Endothelial cell of umbilical vein (primary cell): ENCODE results near the gene C11orf21. TPM values are rescaled to one million over a fixed set of nuclear protein-coding genes. Genes with fewer than 3 reads are reported as not detected.

Experiments used
- BruUV-seq: library from RNA; stranded (reverse); fragments of 400-500 nt; replicated peaks from 2 replicates; lab custom pipeline; 2021; lab: Mats Ljungman, UMichigan
- CTCF ChIA-PET: fragments of 300-600, 350-600 bp; sonication (Branson Sonifier 250); formaldehyde crosslinking; loops from one replicate; lab custom pipeline; 2021; ENCODE audit warnings: antibody characterized with exemption, inconsistent platforms; lab: Charles Lee
- POLR2A ChIA-PET: fragments of 300-600, 350-600 bp; sonication (Branson Sonifier 250); formaldehyde crosslinking; loops from one replicate; lab custom pipeline; 2021; ENCODE audit warnings: antibody characterized with exemption, inconsistent platforms; lab: Charles Lee
- DNase-seq: peaks from one replicate; pipeline ENCODE4 v3.0.0-alpha.2; 2011; ENCODE audit warnings: low read depth, low spot score
- FAIRE-seq: peaks from 2 replicates; lab custom pipeline; 2011; peaks lifted over from hg19 to GRCh38; lab: Jason Lieb, UNC
- H2AFZ ChIP-seq: 2 replicates; pipeline ENCODE4 v1.6.0; 2012; ENCODE audit warnings: low read depth, low read length, control low read depth, inconsistent platforms
- H3K27ac ChIP-seq: 2 replicates; pipeline ENCODE4 v1.5.1; 2011; ENCODE audit warnings: low read depth, mild to moderate bottlenecking, control low read depth, low read length, moderate library complexity; ENCODE audit not compliant: insufficient read depth
- H3K27me3 ChIP-seq, 2 experiments: 2 replicates each; pipeline versions ENCODE4 v1.6.0 to v1.6.1; 2011; ENCODE audit warnings: low read length in 2 of 2, mixed read lengths in 1 of 2; ENCODE audit not compliant: control insufficient read depth in 2 of 2, insufficient read depth in 2 of 2
- H3K36me3 ChIP-seq, 2 experiments: 2 replicates in 1 of 2; 3 replicates in 1 of 2; pipeline ENCODE4 v1.5.1; 2011; ENCODE audit warnings: low read length in 2 of 2, mild to moderate bottlenecking in 1 of 2, moderate library complexity in 1 of 2; ENCODE audit not compliant: control insufficient read depth in 2 of 2, insufficient read depth in 2 of 2; ENCODE audit errors: extremely low read depth in 1 of 2
- H3K4me1 ChIP-seq: 3 replicates; pipeline ENCODE4 v1.5.1; 2011; ENCODE audit warnings: mild to moderate bottlenecking, low read length; ENCODE audit not compliant: control insufficient read depth, insufficient read depth; ENCODE audit errors: extremely low read depth
- H3K4me2 ChIP-seq: 2 replicates; pipeline ENCODE4 v1.6.1; 2011; ENCODE audit warnings: low read length, control low read depth, mixed read lengths; ENCODE audit not compliant: insufficient read depth
- H3K4me3 ChIP-seq, 3 experiments: fragments of 200-600 bp in 1 of 3; sonication (generic), shearing (Covaris generic) in 1 of 3; replicated peaks in 1 of 3; 2 replicates each; pipeline ENCODE4 v1.5.1; 2011 to 2016; ENCODE audit warnings: control low read depth in 3 of 3, low read length in 3 of 3, mild to moderate bottlenecking in 2 of 3, inconsistent platforms in 1 of 3, low read depth in 1 of 3, moderate library complexity in 1 of 3; ENCODE audit not compliant: insufficient read depth in 1 of 3
- H3K79me2 ChIP-seq: 2 replicates; pipeline ENCODE4 v1.6.0; 2012; ENCODE audit warnings: low read length, inconsistent platforms; ENCODE audit not compliant: control insufficient read depth, insufficient read depth
- H3K9ac ChIP-seq: replicated peaks from 2 replicates; pipeline ENCODE3; 2011; ENCODE audit warnings: low read length, control low read depth; ENCODE audit not compliant: insufficient read depth; ENCODE audit errors: extremely low read depth
- H3K9me1 ChIP-seq: replicated peaks from 3 replicates; pipeline ENCODE4 v1.6.0; 2011; ENCODE audit warnings: mild to moderate bottlenecking, low read length; ENCODE audit not compliant: control insufficient read depth, insufficient read depth; ENCODE audit errors: extremely low read depth
- H3K9me3 ChIP-seq: replicated peaks from 2 replicates; pipeline ENCODE4 v1.5.1; 2012; ENCODE audit warnings: low read length, inconsistent platforms; ENCODE audit not compliant: control insufficient read depth, insufficient read depth
- H4K20me1 ChIP-seq: replicated peaks from 2 replicates; pipeline ENCODE3; 2011; ENCODE audit warnings: mild to moderate bottlenecking, low read length; ENCODE audit not compliant: control insufficient read depth, insufficient read depth; ENCODE audit errors: extremely low read depth
- EZH2 ChIP-seq: IDR thresholded peaks from 2 replicates; pipeline ENCODE4 v1.6.1; 2012; ENCODE audit warnings: borderline replicate concordance, low read depth, mild to moderate bottlenecking, moderate library complexity, low read length, inconsistent platforms; ENCODE audit not compliant: severe bottlenecking
- FOS ChIP-seq: IDR thresholded peaks from 2 replicates; pipeline ENCODE4 v1.6.1; 2011; ENCODE audit warnings: mild to moderate bottlenecking, low read length, moderate library complexity, borderline replicate concordance; ENCODE audit not compliant: insufficient read depth
- GATA2 ChIP-seq: IDR thresholded peaks from 2 replicates; pipeline ENCODE4 v1.7.0; 2011; ENCODE audit warnings: low read depth, mild to moderate bottlenecking, moderate library complexity, mixed read lengths, low read length; ENCODE audit not compliant: insufficient read length, insufficient read depth
- JUN ChIP-seq: IDR thresholded peaks from 2 replicates; pipeline ENCODE4 v1.6.1; 2011; ENCODE audit warnings: borderline replicate concordance, low read depth; ENCODE audit not compliant: insufficient read length, insufficient read depth
- MYC ChIP-seq: IDR thresholded peaks from one replicate; pipeline ENCODE4 v1.6.1; 2011; ENCODE audit warnings: mild to moderate bottlenecking, low read depth, low read length
- POLR2A ChIP-seq: IDR thresholded peaks from 2 replicates; pipeline ENCODE4 v1.6.1; 2012; ENCODE audit warnings: low read depth, mild to moderate bottlenecking, control low read depth, low read length
- POLR2AphosphoS5 ChIP-seq: IDR thresholded peaks from 2 replicates; pipeline ENCODE4 v1.6.1; 2012; ENCODE audit warnings: low read depth, mild to moderate bottlenecking, control low read depth, low read length, moderate library complexity; ENCODE audit not compliant: insufficient read depth
- dilution Hi-C: fragments of 300-500 bp; cut with MboI; formaldehyde crosslinking; loops from one replicate; pipeline ENCODE4 v1.15.0; 2019; ENCODE audit warnings: low sequenced_read_pairs; ENCODE audit not compliant: extremely low pct_ligation_motif_present
- intact Hi-C: fragments of 100-400 bp; cut with micrococcal nuclease; formaldehyde crosslinking; loops from one replicate; pipeline ENCODE4 v1.10.0; 2022
- polyA plus RNA-seq, 4 experiments: library from polyadenylated mRNA; depleted of rRNA in 3 of 4; stranded (reverse) in 3 of 4; unstranded in 1 of 4; fragments of >200 nt; gene quantifications; 2 replicates each; pipeline versions ENCODE4 v1.2.1 to v1.2.3, GENCODE V29; 2011 to 2012; ENCODE audit warnings: missing spikeins in 1 of 4
- total RNA-seq: library from RNA; stranded (reverse); gene quantifications from 2 replicates; pipeline ENCODE4 v1.2.3, GENCODE V29; 2021
- TF ChIP-seq, protein P1 (sequence below), 2 donors: IDR thresholded peaks; 1 replicate in 1 of 2; 2 replicates in 1 of 2; pipeline ENCODE4 v1.5.1; 2011; ENCODE audit warnings: low read length in 2 of 2, mild to moderate bottlenecking in 2 of 2, moderate library complexity in 2 of 2, control low read depth in 1 of 2, inconsistent platforms in 1 of 2, low read depth in 1 of 2; ENCODE audit not compliant: insufficient read depth in 1 of 2; ENCODE audit errors: extremely low read depth in 1 of 2
- TF ChIP-seq, protein P2 (sequence below): IDR thresholded peaks from 2 replicates; pipeline ENCODE4 v1.6.1; 2011; ENCODE audit not compliant: insufficient read depth, insufficient read length

Gene C11orf21
- total and polyA plus RNA-seq, 2 donors (not counting 3 experiments of a cell fraction or from before 2014, with no cell fraction given) = not detected

DNA sequence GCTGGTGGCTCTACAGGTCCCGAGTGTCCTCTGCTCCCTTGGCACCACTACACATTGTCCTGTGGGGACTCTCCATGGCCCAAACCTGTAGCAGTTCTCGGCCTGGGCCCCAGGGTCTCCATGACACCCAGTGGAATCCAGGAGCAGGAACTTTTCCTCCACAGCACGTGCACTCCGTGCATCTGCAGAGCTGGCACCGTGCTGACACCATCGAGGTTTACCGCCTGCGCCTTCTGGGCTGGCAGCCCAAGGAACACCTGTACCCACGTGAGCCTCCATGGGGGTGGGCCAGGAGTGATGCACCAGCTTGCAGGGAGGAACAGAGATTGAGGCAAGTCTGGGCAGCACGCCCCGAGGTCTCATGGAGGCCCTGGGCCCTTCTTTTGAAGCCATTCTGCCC, 25.3 kb upstream of the C11orf21 start:
- Histone ChIP-seq H3K79me2 (no peaks in the 10 kb centered on the region), H3K27ac (no peak overlapping the region), H3K36me3 (no peaks in the 10 kb centered on the region), H3K9me1 (no peaks in the 10 kb centered on the region), H2AFZ (no peak overlapping the region), H3K9me3 (no peaks in the 10 kb centered on the region), H4K20me1 (no peaks in the 10 kb centered on the region), H3K4me2 (no peak overlapping the region), H3K27me3 (no peaks in the 10 kb centered on the region), H3K9ac (no peak overlapping the region), H3K4me1 (no peaks in the 10 kb centered on the region), H3K4me3 (no peak overlapping the region)
- FAIRE-seq (no peak), DNase-seq (no peak)
- ChIA-PET CTCF (no interaction called here), POLR2A (no interaction called here)
- intact Hi-C loops = no loop called here
- dilution Hi-C loops = no loop called here
- TF ChIP-seq FOS (no peak), POLR2AphosphoS5 (no peak), POLR2A (no peak), GATA2 (no peak), MYC (no peak), EZH2 (no peak), JUN (no peak)
- TF ChIP-seq, protein P1, sequence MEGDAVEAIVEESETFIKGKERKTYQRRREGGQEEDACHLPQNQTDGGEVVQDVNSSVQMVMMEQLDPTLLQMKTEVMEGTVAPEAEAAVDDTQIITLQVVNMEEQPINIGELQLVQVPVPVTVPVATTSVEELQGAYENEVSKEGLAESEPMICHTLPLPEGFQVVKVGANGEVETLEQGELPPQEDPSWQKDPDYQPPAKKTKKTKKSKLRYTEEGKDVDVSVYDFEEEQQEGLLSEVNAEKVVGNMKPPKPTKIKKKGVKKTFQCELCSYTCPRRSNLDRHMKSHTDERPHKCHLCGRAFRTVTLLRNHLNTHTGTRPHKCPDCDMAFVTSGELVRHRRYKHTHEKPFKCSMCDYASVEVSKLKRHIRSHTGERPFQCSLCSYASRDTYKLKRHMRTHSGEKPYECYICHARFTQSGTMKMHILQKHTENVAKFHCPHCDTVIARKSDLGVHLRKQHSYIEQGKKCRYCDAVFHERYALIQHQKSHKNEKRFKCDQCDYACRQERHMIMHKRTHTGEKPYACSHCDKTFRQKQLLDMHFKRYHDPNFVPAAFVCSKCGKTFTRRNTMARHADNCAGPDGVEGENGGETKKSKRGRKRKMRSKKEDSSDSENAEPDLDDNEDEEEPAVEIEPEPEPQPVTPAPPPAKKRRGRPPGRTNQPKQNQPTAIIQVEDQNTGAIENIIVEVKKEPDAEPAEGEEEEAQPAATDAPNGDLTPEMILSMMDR (IDR thresholded peaks at IDR 0.05; ENCODE audit: extremely low read depth in 1 of 2, insufficient read depth in 1 of 2, low read depth in 1 of 2, low read length in 2 of 2) = no peak
- TF ChIP-seq, protein P2, sequence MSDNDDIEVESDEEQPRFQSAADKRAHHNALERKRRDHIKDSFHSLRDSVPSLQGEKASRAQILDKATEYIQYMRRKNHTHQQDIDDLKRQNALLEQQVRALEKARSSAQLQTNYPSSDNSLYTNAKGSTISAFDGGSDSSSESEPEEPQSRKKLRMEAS = no peak
- no TSS peak for BruUV-seq
